HS-27A (cell line): Measurements from ENCODE around the gene SAMD13.
A peak's percentile ranks its signal among the peaks of the same experiment; 100 is the strongest.

Experiments used
- DNase-seq: peaks from one replicate; pipeline ENCODE4 v3.0.0-alpha.2; 2012; ENCODE audit warnings: low read depth, missing footprints

Gene SAMD13

GRCh38 chr1:84373436-84374141, 72.1 kb downstream of the SAMD13 start:
- no peak for DNase-seq

- DNase-seq, result no peak
These were observed 73.6 kb downstream of the SAMD13 start for GRCh38 chr1:84374991-84375696.

- no peak for DNase-seq
These were observed 74.7 kb downstream of the SAMD13 start for GRCh38 chr1:84376000-84376910.

GRCh38 chr1:84377480-84378095, 76.1 kb downstream of the SAMD13 start:
- DNase-seq, result no peak

GRCh38 chr1:84379138-84379916, 77.8 kb downstream of the SAMD13 start:
- peak; percentile 36 for DNase-seq

- DNase-seq, result no peak
These were observed 78.3 kb downstream of the SAMD13 start for GRCh38 chr1:84379917-84380180.

GRCh38 chr1:84382127-84382526, 80.6 kb downstream of the SAMD13 start:
- no peak for DNase-seq

- no peak for DNase-seq
These were observed 83.8 kb downstream of the SAMD13 start for GRCh38 chr1:84385347-84385746.

GRCh38 chr1:84386716-84387479, 85.4 kb downstream of the SAMD13 start:
- DNase-seq, result no peak

- DNase-seq, result no peak
These were observed 86.1 kb downstream of the SAMD13 start for GRCh38 chr1:84387480-84388163.

- no peak for DNase-seq
These were observed 88.7 kb downstream of the SAMD13 start for GRCh38 chr1:84390226-84390625.

- no peak for DNase-seq
These were observed 97.0 kb downstream of the SAMD13 start, which contains the start of gene DNASE2B for GRCh38 chr1:84398175-84399155. TSS of gene DNASE2B (plus strand) at chr1:84398484. CDS start at chr1:84398565, 81 bp downstream.
